Mesendoderm (in vitro differentiated cells): ENCODE results near the gene LUC7L2.

Experiments used
- DNase-seq: peaks from one replicate; pipeline ENCODE4 v3.0.0; 2013
- H2AK5ac ChIP-seq: 2 replicates; pipeline ENCODE4 v1.6.1; 2013; ENCODE audit warnings: low read length, inconsistent platforms
- H2BK120ac ChIP-seq: 2 replicates; pipeline ENCODE4 v1.6.1; 2013; ENCODE audit warnings: low read depth, mild to moderate bottlenecking, low read length, moderate library complexity, mixed read lengths
- H2BK15ac ChIP-seq: replicated peaks from 2 replicates; pipeline ENCODE4 v1.6.1; 2013; ENCODE audit warnings: low read depth, mild to moderate bottlenecking, moderate library complexity
- H2BK5ac ChIP-seq: 2 replicates; pipeline ENCODE4 v1.6.1; 2013; ENCODE audit warnings: low read length, inconsistent platforms
- H3K18ac ChIP-seq: 2 replicates; pipeline ENCODE4 v1.6.1; 2013; ENCODE audit warnings: mild to moderate bottlenecking, low read length, mixed read lengths
- H3K23ac ChIP-seq: one replicate; pipeline ENCODE4 v1.6.1; 2013; ENCODE audit warnings: low read length
- H3K27ac ChIP-seq: 2 replicates; pipeline ENCODE4 v1.5.1; 2013; ENCODE audit warnings: low read depth, mild to moderate bottlenecking, inconsistent platforms, low read length, moderate library complexity
- H3K27me3 ChIP-seq: 2 replicates; pipeline ENCODE4 v1.6.1; 2013; ENCODE audit warnings: low read length, control low read depth, mild to moderate bottlenecking, inconsistent platforms; ENCODE audit not compliant: insufficient read depth, poor library complexity
- H3K36me3 ChIP-seq: 2 replicates; pipeline ENCODE4 v1.6.1; 2013; ENCODE audit warnings: low read length, inconsistent platforms; ENCODE audit not compliant: control insufficient read depth, insufficient read depth
- H3K4ac ChIP-seq: one replicate; pipeline ENCODE4 v1.6.1; 2013; ENCODE audit warnings: low read depth, mild to moderate bottlenecking, low read length, moderate library complexity
- H3K4me1 ChIP-seq: 2 replicates; pipeline ENCODE4 v1.6.1; 2013; ENCODE audit warnings: low read depth, low read length, inconsistent platforms; ENCODE audit not compliant: control insufficient read depth
- H3K4me2 ChIP-seq: 2 replicates; pipeline ENCODE4 v1.6.1; 2013; ENCODE audit warnings: low read length
- H3K4me3 ChIP-seq: 2 replicates; pipeline ENCODE4 v1.5.1; 2013; ENCODE audit warnings: mild to moderate bottlenecking, low read length
- H3K56ac ChIP-seq: one replicate; pipeline ENCODE4 v1.6.1; 2013; ENCODE audit warnings: low read length
- H3K79me1 ChIP-seq: 2 replicates; pipeline ENCODE4 v1.6.1; 2013; ENCODE audit warnings: low read length, inconsistent platforms
- H3K79me2 ChIP-seq: 2 replicates; pipeline ENCODE4 v1.6.1; 2013; ENCODE audit warnings: mild to moderate bottlenecking, low read length; ENCODE audit not compliant: control insufficient read depth, insufficient read depth
- H3K9ac ChIP-seq: 2 replicates; pipeline ENCODE4 v1.6.1; 2013; ENCODE audit warnings: low read length, inconsistent platforms
- H4K5ac ChIP-seq: one replicate; pipeline ENCODE4 v1.6.1; 2013; ENCODE audit warnings: low read length
- H4K8ac ChIP-seq: one replicate; pipeline ENCODE4 v1.6.1; 2013; ENCODE audit warnings: low read depth, mild to moderate bottlenecking, control low read depth, low read length, moderate library complexity
- WGBS: extraction: QIAGEN DNeasy Blood & Tissue Kit; methylation state at CpG from one replicate; pipeline ENCODE4 v1.1.7; 2013; ENCODE audit warnings: low lambda C conversion rate, missing lambda C conversion rate; ENCODE audit not compliant: insufficient coverage; ENCODE audit errors: extremely low coverage; 5-methylcytosine and 5-hydroxymethylcytosine counted together

Gene LUC7L2

GRCh38 chr7:139358541-139359365 lies 941 bp upstream of the LUC7L2 start:
- peak overlapping the region; percentile 92 for H3K4me3 ChIP-seq
- H3K56ac ChIP-seq: peak overlapping the region; percentile 99
- H3K4me2 ChIP-seq: peak overlapping the region; percentile 72
- no peaks in the 10 kb centered on the region for H3K27me3 ChIP-seq
- peak overlapping the region; percentile 96 for H2BK5ac ChIP-seq
- H2BK15ac ChIP-seq: no peak overlapping the region
- H3K4me1 ChIP-seq: peaks cover 6% of the 10 kb centered on the region
- no peak overlapping the region for H4K8ac ChIP-seq
- H3K36me3 ChIP-seq: no peaks in the 10 kb centered on the region
- DNase-seq: peak; percentile 45
- H3K23ac ChIP-seq: peak overlapping the region; percentile 87
- H4K5ac ChIP-seq: no peak overlapping the region
- peak overlapping the region; percentile 99 for H3K9ac ChIP-seq
- H3K4ac ChIP-seq: peak overlapping the region; percentile 88
- H3K27ac ChIP-seq: peak overlapping the region; percentile 97
- peaks cover 24% of the 10 kb centered on the region for H3K79me2 ChIP-seq
- WGBS: no CpG with 5 or more reads among the region's 39 CpGs
- no peak overlapping the region for H2BK120ac ChIP-seq
- H3K79me1 ChIP-seq: no peaks in the 10 kb centered on the region
- peak overlapping the region; percentile 85 for H3K18ac ChIP-seq
- H2AK5ac ChIP-seq: no peak overlapping the region

DNA sequence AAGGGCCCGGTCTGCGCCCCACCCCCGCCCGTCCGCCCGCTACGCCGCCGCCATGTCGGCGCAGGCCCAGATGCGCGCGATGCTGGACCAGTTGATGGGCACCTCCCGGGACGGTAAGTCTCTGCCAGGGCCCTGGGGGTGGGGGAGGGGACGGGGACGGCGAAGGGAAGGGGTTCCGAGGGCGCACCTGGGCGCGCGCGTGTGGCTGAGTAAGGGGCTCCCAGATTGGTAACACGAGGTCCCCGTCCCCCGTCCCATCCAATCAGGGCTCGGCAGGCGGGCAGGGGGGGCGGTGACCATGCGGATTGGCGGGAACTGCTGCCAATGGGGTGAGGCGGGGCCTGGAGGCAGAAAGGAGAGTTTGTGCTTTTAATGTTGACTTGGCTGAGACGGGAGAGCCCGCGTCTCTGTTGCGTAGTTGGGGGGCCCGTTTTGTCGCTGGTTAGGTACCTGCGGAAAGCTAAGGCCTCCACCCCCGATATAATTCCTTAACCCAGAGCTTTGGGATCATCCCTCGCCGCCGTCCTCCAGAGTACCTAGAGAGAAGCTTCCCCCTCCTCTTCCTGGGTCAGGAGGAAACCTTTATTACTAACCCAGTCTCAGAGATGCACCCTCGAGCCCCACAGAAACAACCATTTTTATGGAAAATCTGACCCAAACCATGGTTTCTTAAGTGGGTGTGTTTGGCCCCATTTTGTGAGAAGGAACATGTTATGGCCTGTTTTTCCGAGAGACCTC lies 685 bp downstream of the LUC7L2 start:
- Histone ChIP-seq H3K27ac (peak overlapping the region; percentile 88), H3K9ac (peak overlapping the region; percentile 98), H3K56ac (peak overlapping the region; percentile 99), H3K4ac (peak overlapping the region; percentile 88), H3K18ac (peak overlapping the region; percentile 69), H3K36me3 (no peaks in the 10 kb centered on the region), H3K4me1 (peaks cover 6% of the 10 kb centered on the region), H2BK15ac (no peak overlapping the region), H3K79me1 (peaks cover 1% of the 10 kb centered on the region), H3K4me3 (peak overlapping the region; percentile 94), H4K5ac (no peak overlapping the region), H2BK5ac (peak overlapping the region; percentile 14), H4K8ac (no peak overlapping the region), H2BK120ac (no peak overlapping the region), H2AK5ac (no peak overlapping the region), H3K23ac (no peak overlapping the region), H3K27me3 (no peaks in the 10 kb centered on the region), H3K79me2 (peaks cover 30% of the 10 kb centered on the region), H3K4me2 (peak overlapping the region; percentile 49)
- WGBS: no CpG with 5 or more reads among the region's 47 CpGs
- peak; percentile 99 for DNase-seq

GRCh38 chr7:139360948-139361307 lies 1.2 kb downstream of the LUC7L2 start:
- Histone ChIP-seq H2BK15ac (no peak overlapping the region), H4K5ac (no peak overlapping the region), H3K18ac (peak overlapping the region; percentile 69), H3K79me2 (peaks cover 35% of the 10 kb centered on the region), H3K4me3 (peak overlapping the region; percentile 75), H3K23ac (no peak overlapping the region), H3K79me1 (peaks cover 3% of the 10 kb centered on the region), H2BK120ac (no peak overlapping the region), H4K8ac (no peak overlapping the region), H3K27me3 (no peaks in the 10 kb centered on the region), H3K56ac (peak overlapping the region; percentile 85), H3K36me3 (no peaks in the 10 kb centered on the region), H2BK5ac (no peak overlapping the region), H3K9ac (peak overlapping the region; percentile 82), H3K27ac (peak overlapping the region; percentile 88), H3K4me1 (peaks cover 6% of the 10 kb centered on the region), H2AK5ac (no peak overlapping the region), H3K4ac (no peak overlapping the region), H3K4me2 (peak overlapping the region; percentile 49)
- WGBS: no CpG with 5 or more reads among the region's 2 CpGs
- no peak for DNase-seq

- Histone ChIP-seq H2BK5ac (no peak overlapping the region), H3K4me1 (peaks cover 6% of the 10 kb centered on the region), H3K27me3 (no peaks in the 10 kb centered on the region), H3K4ac (no peak overlapping the region), H3K4me2 (no peak overlapping the region), H3K56ac (no peak overlapping the region), H2AK5ac (no peak overlapping the region), H4K5ac (no peak overlapping the region), H3K79me1 (peaks cover 3% of the 10 kb centered on the region), H3K36me3 (no peaks in the 10 kb centered on the region), H3K4me3 (no peak overlapping the region), H3K18ac (no peak overlapping the region), H3K79me2 (peaks cover 40% of the 10 kb centered on the region), H2BK15ac (no peak overlapping the region), H3K9ac (no peak overlapping the region), H4K8ac (no peak overlapping the region), H2BK120ac (no peak overlapping the region), H3K23ac (no peak overlapping the region), H3K27ac (no peak overlapping the region)
- DNase-seq: peak; percentile 57
- no CpG with 5 or more reads among the region's 3 CpGs for WGBS
These were observed 1.8 kb downstream of the LUC7L2 start for GRCh38 chr7:139361523-139361922.

DNA sequence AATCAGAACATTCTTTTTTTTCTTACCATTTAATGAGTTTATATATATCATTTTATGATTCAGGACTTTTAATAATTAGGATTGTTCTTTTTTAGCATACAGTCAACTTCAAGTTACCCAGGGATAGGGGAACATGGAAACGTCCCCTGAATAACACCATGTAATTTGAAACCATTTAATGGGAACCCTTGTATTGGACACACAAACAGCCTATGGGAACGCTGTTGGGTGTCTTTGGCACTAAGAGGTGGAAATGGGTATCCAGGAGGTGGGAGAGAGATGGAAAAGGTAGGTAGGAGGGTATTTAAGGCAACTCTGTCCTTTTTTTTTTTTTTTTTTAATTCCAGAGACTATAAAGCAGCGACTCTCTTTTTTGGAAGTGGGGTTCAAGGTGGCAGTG lies 2.6 kb downstream of the LUC7L2 start:
- H3K4me1 ChIP-seq: peaks cover 6% of the 10 kb centered on the region
- peak; percentile 57 for DNase-seq
- H3K27me3 ChIP-seq: no peaks in the 10 kb centered on the region
- peaks cover 3% of the 10 kb centered on the region for H3K79me1 ChIP-seq
- no peak overlapping the region for H4K5ac ChIP-seq
- H3K4me3 ChIP-seq: no peak overlapping the region
- no peak overlapping the region for H2BK15ac ChIP-seq
- no peak overlapping the region for H3K27ac ChIP-seq
- H3K36me3 ChIP-seq: no peaks in the 10 kb centered on the region
- no peak overlapping the region for H3K18ac ChIP-seq
- no peak overlapping the region for H3K23ac ChIP-seq
- H3K4ac ChIP-seq: no peak overlapping the region
- no peak overlapping the region for H2BK5ac ChIP-seq
- H3K79me2 ChIP-seq: peaks cover 41% of the 10 kb centered on the region
- H2BK120ac ChIP-seq: no peak overlapping the region
- WGBS: no CpG with 5 or more reads among the region's 3 CpGs
- no peak overlapping the region for H3K9ac ChIP-seq
- no peak overlapping the region for H3K4me2 ChIP-seq
- H3K56ac ChIP-seq: no peak overlapping the region
- H4K8ac ChIP-seq: no peak overlapping the region
- H2AK5ac ChIP-seq: no peak overlapping the region
